ENCODE results near the gene PRODH.
"Not testable (repeated sequence)": the region's sequence is repeated elsewhere in the genome, so short reads cannot be mapped to it uniquely, and the experiment has no call there.

Gene PRODH

GRCh38 chr22:18961201-18961600 is 25.1 kb upstream of the PRODH start:
- H3K27me3 Mint-ChIP-seq, CTCF ChIA-PET, H3K4me3 Mint-ChIP-seq, DNase-seq, H3K36me3 Mint-ChIP-seq, H3K4me1 Mint-ChIP-seq, H3K9me3 Mint-ChIP-seq, H3K27ac Mint-ChIP-seq: not testable (repeated sequence)

- not testable (repeated sequence) for H3K4me1 Mint-ChIP-seq, H3K36me3 Mint-ChIP-seq, H3K4me3 Mint-ChIP-seq
Measured at GRCh38 chr22:18960166-18960820, 24.2 kb upstream of the PRODH start.

GRCh38 chr22:18959741-18960140 is 23.6 kb upstream of the PRODH start:
- H3K4me3 Mint-ChIP-seq, H3K4me1 Mint-ChIP-seq, DNase-seq, H3K9me3 Mint-ChIP-seq, H3K27me3 Mint-ChIP-seq, CTCF ChIA-PET, H3K27ac Mint-ChIP-seq, H3K36me3 Mint-ChIP-seq: not testable (repeated sequence)

More at GRCh38 chr22:18960166-18960820, 24.2 kb upstream of the PRODH start:
- CTCF ChIA-PET, H3K27me3 Mint-ChIP-seq, DNase-seq, H3K9me3 Mint-ChIP-seq, H3K27ac Mint-ChIP-seq: not testable (repeated sequence)

- H3K9me3 Mint-ChIP-seq, H3K27me3 Mint-ChIP-seq, DNase-seq, CTCF ChIA-PET, H3K4me1 Mint-ChIP-seq, H3K4me3 Mint-ChIP-seq, H3K36me3 Mint-ChIP-seq, H3K27ac Mint-ChIP-seq: not testable (repeated sequence)
Measured at GRCh38 chr22:18959266-18959665, 23.2 kb upstream of the PRODH start.

GRCh38 chr22:18958738-18959137 is 22.6 kb upstream of the PRODH start:
- H3K4me1 Mint-ChIP-seq, H3K4me3 Mint-ChIP-seq, H3K27ac Mint-ChIP-seq, H3K9me3 Mint-ChIP-seq, CTCF ChIA-PET, H3K27me3 Mint-ChIP-seq, H3K36me3 Mint-ChIP-seq, DNase-seq: not testable (repeated sequence)

- H3K4me1 Mint-ChIP-seq, H3K4me3 Mint-ChIP-seq, H3K9me3 Mint-ChIP-seq, H3K27me3 Mint-ChIP-seq, DNase-seq, H3K36me3 Mint-ChIP-seq, H3K27ac Mint-ChIP-seq, CTCF ChIA-PET: not testable (repeated sequence)
Measured at GRCh38 chr22:18958321-18958705, 22.2 kb upstream of the PRODH start.

- H3K36me3 Mint-ChIP-seq, DNase-seq, H3K27ac Mint-ChIP-seq, H3K4me1 Mint-ChIP-seq, H3K27me3 Mint-ChIP-seq, CTCF ChIA-PET, H3K9me3 Mint-ChIP-seq, H3K4me3 Mint-ChIP-seq: not testable (repeated sequence)
Measured at GRCh38 chr22:18957621-18958320, 21.7 kb upstream of the PRODH start.

- H3K27ac Mint-ChIP-seq, H3K9me3 Mint-ChIP-seq, H3K4me1 Mint-ChIP-seq, H3K4me3 Mint-ChIP-seq, DNase-seq, H3K36me3 Mint-ChIP-seq, CTCF ChIA-PET, H3K27me3 Mint-ChIP-seq: not testable (repeated sequence)
Measured at GRCh38 chr22:18956956-18957355, 20.9 kb upstream of the PRODH start.

- H3K27me3 Mint-ChIP-seq, H3K9me3 Mint-ChIP-seq, CTCF ChIA-PET, H3K36me3 Mint-ChIP-seq, H3K4me3 Mint-ChIP-seq, H3K27ac Mint-ChIP-seq, DNase-seq, H3K4me1 Mint-ChIP-seq: not testable (repeated sequence)
Measured at GRCh38 chr22:18956121-18956895, 20.2 kb upstream of the PRODH start.

- Mint-ChIP-seq H3K36me3 (no peaks in the 10 kb centered on the region), H3K4me3 (no peak overlapping the region), H3K9me3 (no peaks in the 10 kb centered on the region), H3K27ac (no peak overlapping the region), H3K27me3 (peaks cover 8% of the 10 kb centered on the region), H3K4me1 (no peaks in the 10 kb centered on the region)
- DNase-seq = no peak
- CTCF ChIA-PET = no interaction called here
Measured at GRCh38 chr22:18955696-18956095, 19.6 kb upstream of the PRODH start.

GRCh38 chr22:18954990-18955571 is 19.0 kb upstream of the PRODH start:
- Mint-ChIP-seq H3K36me3 (no peaks in the 10 kb centered on the region), H3K4me1 (no peaks in the 10 kb centered on the region), H3K27ac (no peak overlapping the region), H3K9me3 (no peaks in the 10 kb centered on the region), H3K4me3 (no peak overlapping the region), H3K27me3 (peaks cover 12% of the 10 kb centered on the region)
- no peak for DNase-seq
- CTCF ChIA-PET = no interaction called here

GRCh38 chr22:18954303-18954989 is 18.4 kb upstream of the PRODH start:
- H3K36me3 Mint-ChIP-seq, H3K4me3 Mint-ChIP-seq, CTCF ChIA-PET, H3K27ac Mint-ChIP-seq, H3K4me1 Mint-ChIP-seq, H3K9me3 Mint-ChIP-seq: not testable (repeated sequence)
- peaks cover 13% of the 10 kb centered on the region for H3K27me3 Mint-ChIP-seq
- peak; percentile 71 for DNase-seq

GRCh38 chr22:18953128-18953527 is 17.0 kb upstream of the PRODH start:
- H3K9me3 Mint-ChIP-seq, CTCF ChIA-PET, DNase-seq, H3K4me1 Mint-ChIP-seq, H3K36me3 Mint-ChIP-seq, H3K27ac Mint-ChIP-seq, H3K4me3 Mint-ChIP-seq: not testable (repeated sequence)
- peaks cover 13% of the 10 kb centered on the region for H3K27me3 Mint-ChIP-seq

- H3K9me3 Mint-ChIP-seq = no peaks in the 10 kb centered on the region
- CTCF ChIA-PET = no interaction called here
- no peaks in the 10 kb centered on the region for H3K4me1 Mint-ChIP-seq
- peaks cover 23% of the 10 kb centered on the region for H3K27me3 Mint-ChIP-seq
- no peak overlapping the region for H3K27ac Mint-ChIP-seq
- H3K36me3 Mint-ChIP-seq = no peaks in the 10 kb centered on the region
- DNase-seq = no peak
- no peak overlapping the region for H3K4me3 Mint-ChIP-seq
Measured at GRCh38 chr22:18952022-18952421, 15.9 kb upstream of the PRODH start.

Measured in activated naive CD4-positive, alpha-beta T cell treated with anti-CD3 and anti-CD28 coated beads, Interleukin-2, amount 10 ng/mL, durations not matched to agents 7 days and 5 days (primary cell).